Karpas-422 (cell line): ENCODE data around the gene PGAM4. TPM values are rescaled to one million over a fixed set of nuclear protein-coding genes. Genes with fewer than 3 reads are reported as not detected.

ENCODE experiments used
- DNase-seq: peaks from one replicate; pipeline ENCODE4 v3.0.0-alpha.2; 2015
- H2AFZ ChIP-seq: fragments of 200-600 bp; sonication (generic); 2 replicates; pipeline ENCODE4 v1.6.1; 2014; ENCODE audit warnings: antibody characterized with exemption, low read length, mixed read lengths
- H3K27ac ChIP-seq: fragments of 200-600 bp; sonication (generic); 2 replicates; pipeline ENCODE4 v1.5.1; 2014; ENCODE audit warnings: mild to moderate bottlenecking, low read length, moderate library complexity
- H3K27me3 ChIP-seq: fragments of 200-600 bp; sonication (generic); 2 replicates; pipeline ENCODE4 v1.6.1; 2014; ENCODE audit warnings: low read length, mixed read lengths
- H3K36me3 ChIP-seq: fragments of 200-600 bp; sonication (generic); 2 replicates; pipeline ENCODE4 v1.6.1; 2014; ENCODE audit warnings: low read length, mixed read lengths; ENCODE audit not compliant: insufficient read depth
- H3K4me1 ChIP-seq: fragments of 200-600 bp; sonication (generic); 2 replicates; pipeline ENCODE4 v1.6.1; 2014; ENCODE audit warnings: mild to moderate bottlenecking, low read length, mixed read lengths
- H3K4me2 ChIP-seq: fragments of 200-600 bp; sonication (generic); 2 replicates; pipeline ENCODE4 v1.6.1; 2014; ENCODE audit warnings: low read length, low read depth, mild to moderate bottlenecking; ENCODE audit not compliant: poor library complexity, severe bottlenecking
- H3K4me3 ChIP-seq: fragments of 200-600 bp; sonication (generic); 2 replicates; pipeline ENCODE4 v1.5.1; 2014; ENCODE audit warnings: mild to moderate bottlenecking, antibody characterized with exemption, low read length, mixed read lengths
- H3K79me2 ChIP-seq: fragments of 200-600 bp; sonication (generic); 2 replicates; pipeline ENCODE4 v1.6.1; 2014; ENCODE audit warnings: mild to moderate bottlenecking, low read length, mixed read lengths
- H3K9ac ChIP-seq: fragments of 200-600 bp; sonication (generic); 2 replicates; pipeline ENCODE4 v1.6.0; 2014; ENCODE audit warnings: low read length
- H3K9me2 ChIP-seq: fragments of 200-600 bp; sonication (generic), shearing (Covaris generic); replicated peaks from 2 replicates; pipeline ENCODE4 v1.6.0; 2014; ENCODE audit warnings: mild to moderate bottlenecking, low read length, moderate library complexity; ENCODE audit not compliant: insufficient read depth
- H3K9me3 ChIP-seq: fragments of 300-700, 200-600 bp; sonication (generic); 2 replicates; pipeline ENCODE4 v1.6.1; 2014; ENCODE audit warnings: low read length, mixed read lengths
- H4K20me1 ChIP-seq: fragments of 200-600 bp; sonication (generic); 2 replicates; pipeline ENCODE4 v1.6.1; 2014; ENCODE audit warnings: mild to moderate bottlenecking, antibody characterized with exemption, low read length, low read depth; ENCODE audit not compliant: insufficient read depth
- total RNA-seq: library from RNA; depleted of rRNA; stranded (reverse); fragments of >200 nt; shearing (Covaris generic); gene quantifications from 2 replicates; pipeline ENCODE4 v1.2.3, GENCODE V29; 2014; ENCODE audit warnings: low replicate concordance

Gene PGAM4
- total RNA-seq, 1 experiment from 2014 or later: not detected

- Histone ChIP-seq H3K79me2 (no peaks in the 10 kb centered on the region), H3K4me3 (no peak overlapping the region), H3K9ac (no peak overlapping the region), H3K4me1 (no peaks in the 10 kb centered on the region), H3K9me2 (no peaks in the 10 kb centered on the region), H2AFZ (no peak overlapping the region), H3K27me3 (no peaks in the 10 kb centered on the region), H3K9me3 (peaks cover 5% of the 10 kb centered on the region; the same call in 1 of the 2 replicates), H4K20me1 (no peaks in the 10 kb centered on the region), H3K4me2 (no peak overlapping the region), H3K27ac (no peak overlapping the region), H3K36me3 (no peaks in the 10 kb centered on the region)
- DNase-seq: no peak
Observed at GRCh38 chrX:77962068-77962902, 7.2 kb downstream of the PGAM4 start.

- Histone ChIP-seq H3K27ac (no peak overlapping the region), H4K20me1 (no peaks in the 10 kb centered on the region), H3K4me1 (no peaks in the 10 kb centered on the region), H3K9me2 (no peaks in the 10 kb centered on the region), H3K79me2 (no peaks in the 10 kb centered on the region), H3K36me3 (no peaks in the 10 kb centered on the region), H3K4me3 (no peak overlapping the region), H3K9ac (no peak overlapping the region), H2AFZ (no peak overlapping the region), H3K27me3 (no peaks in the 10 kb centered on the region), H3K9me3 (peaks cover 5% of the 10 kb centered on the region; the same call in 1 of the 2 replicates), H3K4me2 (no peak overlapping the region)
- no peak for DNase-seq
Observed at GRCh38 chrX:77961063-77961462, 8.4 kb downstream of the PGAM4 start.

DNA sequence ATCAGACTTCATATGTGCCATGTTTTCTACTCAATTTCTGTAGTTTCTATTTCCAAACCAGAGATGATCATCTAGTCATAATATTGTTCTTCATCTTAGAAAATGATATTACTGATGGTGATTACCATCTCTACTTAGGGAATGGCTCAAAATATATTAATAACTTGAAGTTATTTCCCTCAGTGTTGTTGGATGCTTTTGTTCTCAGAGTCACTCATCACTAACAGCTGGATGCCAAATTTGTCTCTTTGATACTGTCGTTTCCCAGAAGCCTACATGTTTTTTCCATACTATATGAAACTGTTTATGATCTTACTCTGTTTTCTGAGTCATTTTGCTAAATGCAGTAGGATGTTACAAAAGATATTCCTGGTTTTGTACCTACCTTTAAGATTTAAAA, 8.9 kb downstream of the PGAM4 start:
- H3K27ac ChIP-seq: no peak overlapping the region
- H3K4me3 ChIP-seq: no peak overlapping the region
- H3K4me1 ChIP-seq: no peaks in the 10 kb centered on the region
- H3K79me2 ChIP-seq: no peaks in the 10 kb centered on the region
- no peaks in the 10 kb centered on the region for H3K27me3 ChIP-seq
- DNase-seq: no peak
- H4K20me1 ChIP-seq: no peaks in the 10 kb centered on the region
- peaks cover 4% of the 10 kb centered on the region; the same call in 1 of the 2 replicates for H3K9me3 ChIP-seq
- H2AFZ ChIP-seq: no peak overlapping the region
- H3K9me2 ChIP-seq: no peaks in the 10 kb centered on the region
- no peak overlapping the region for H3K4me2 ChIP-seq
- H3K9ac ChIP-seq: no peak overlapping the region
- H3K36me3 ChIP-seq: no peaks in the 10 kb centered on the region

DNA sequence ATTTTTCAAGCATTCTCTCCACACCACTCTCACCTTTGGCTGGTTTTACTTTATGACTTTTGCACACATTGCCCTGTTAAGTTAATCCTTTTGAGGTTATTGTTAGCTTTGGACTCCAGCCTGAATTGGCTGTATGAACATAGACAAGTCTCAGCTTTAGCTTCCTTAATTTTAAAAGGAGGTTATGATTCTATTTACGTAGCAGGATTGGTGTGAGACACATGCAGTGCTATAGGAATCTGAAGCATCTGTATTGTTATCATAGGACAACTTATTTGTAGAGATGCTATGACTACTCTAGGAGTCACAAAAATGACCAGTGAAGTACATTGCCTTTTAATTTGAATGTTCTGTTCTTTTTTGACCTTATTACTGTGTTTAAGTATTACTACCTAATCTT, 15.7 kb downstream of the PGAM4 start:
- Histone ChIP-seq H3K9ac (no peak overlapping the region), H3K36me3 (no peaks in the 10 kb centered on the region), H3K27me3 (no peaks in the 10 kb centered on the region), H3K9me2 (no peaks in the 10 kb centered on the region), H3K4me2 (no peak overlapping the region), H2AFZ (no peak overlapping the region), H4K20me1 (no peaks in the 10 kb centered on the region), H3K79me2 (no peaks in the 10 kb centered on the region), H3K4me1 (no peaks in the 10 kb centered on the region), H3K27ac (no peak overlapping the region), H3K9me3 (no peaks in the 10 kb centered on the region; the same call in 1 of the 2 replicates), H3K4me3 (no peak overlapping the region)
- no peak for DNase-seq

- Histone ChIP-seq H3K9me3 (no peaks in the 10 kb centered on the region; the same call in 1 of the 2 replicates), H3K79me2 (no peaks in the 10 kb centered on the region), H3K9me2 (no peaks in the 10 kb centered on the region), H3K27ac (no peak overlapping the region), H3K4me2 (no peak overlapping the region), H3K27me3 (no peaks in the 10 kb centered on the region), H2AFZ (no peak overlapping the region), H4K20me1 (no peaks in the 10 kb centered on the region), H3K4me3 (no peak overlapping the region), H3K4me1 (no peaks in the 10 kb centered on the region), H3K9ac (no peak overlapping the region), H3K36me3 (no peaks in the 10 kb centered on the region)
- no peak for DNase-seq
Observed at GRCh38 chrX:77953302-77953701, 16.1 kb downstream of the PGAM4 start.

GRCh38 chrX:77952173-77952572, 17.3 kb downstream of the PGAM4 start:
- no peak overlapping the region for H3K4me2 ChIP-seq
- H2AFZ ChIP-seq: no peak overlapping the region
- H3K9me3 ChIP-seq: no peaks in the 10 kb centered on the region; the same call in 1 of the 2 replicates
- no peak overlapping the region for H3K9ac ChIP-seq
- H3K4me3 ChIP-seq: no peak overlapping the region
- no peaks in the 10 kb centered on the region for H4K20me1 ChIP-seq
- no peak for DNase-seq
- H3K9me2 ChIP-seq: no peaks in the 10 kb centered on the region
- H3K4me1 ChIP-seq: no peaks in the 10 kb centered on the region
- no peak overlapping the region for H3K27ac ChIP-seq
- no peaks in the 10 kb centered on the region for H3K27me3 ChIP-seq
- H3K36me3 ChIP-seq: no peaks in the 10 kb centered on the region
- no peaks in the 10 kb centered on the region for H3K79me2 ChIP-seq

DNA sequence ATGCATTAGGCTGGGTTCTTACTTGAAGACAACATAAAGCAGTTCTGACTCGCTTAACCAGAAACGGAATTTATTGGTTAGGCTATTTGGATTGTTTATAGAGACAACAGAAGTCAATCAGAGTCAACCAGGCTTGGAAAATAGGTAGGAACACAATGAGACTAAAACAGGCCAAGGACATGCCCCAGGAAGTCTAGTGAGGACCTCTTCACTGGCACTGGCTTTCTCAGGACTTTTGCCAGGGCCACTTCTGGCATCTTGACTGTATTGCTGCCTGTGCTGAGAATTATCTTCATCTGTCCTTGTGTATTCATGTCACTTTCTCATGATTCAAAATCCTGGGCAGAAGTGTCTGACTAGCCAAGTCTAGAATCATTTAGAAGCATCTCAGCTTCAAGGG, 19.6 kb downstream of the PGAM4 start:
- H3K9me3 ChIP-seq: no peaks in the 10 kb centered on the region
- no peak overlapping the region for H2AFZ ChIP-seq
- H3K4me1 ChIP-seq: no peaks in the 10 kb centered on the region
- no peak overlapping the region for H3K27ac ChIP-seq
- no peaks in the 10 kb centered on the region for H3K36me3 ChIP-seq
- H3K27me3 ChIP-seq: no peaks in the 10 kb centered on the region
- H3K4me3 ChIP-seq: no peak overlapping the region
- no peak for DNase-seq
- H3K9ac ChIP-seq: no peak overlapping the region
- H4K20me1 ChIP-seq: no peaks in the 10 kb centered on the region
- no peaks in the 10 kb centered on the region for H3K79me2 ChIP-seq
- H3K9me2 ChIP-seq: no peaks in the 10 kb centered on the region
- no peak overlapping the region for H3K4me2 ChIP-seq

GRCh38 chrX:77946571-77946970, 22.9 kb downstream of the PGAM4 start:
- no peak overlapping the region for H3K4me3 ChIP-seq
- H3K27me3 ChIP-seq: no peaks in the 10 kb centered on the region
- H4K20me1 ChIP-seq: no peaks in the 10 kb centered on the region
- no peak overlapping the region for H3K9ac ChIP-seq
- no peaks in the 10 kb centered on the region for H3K9me2 ChIP-seq
- H2AFZ ChIP-seq: no peak overlapping the region
- no peaks in the 10 kb centered on the region for H3K9me3 ChIP-seq
- H3K36me3 ChIP-seq: no peaks in the 10 kb centered on the region
- no peak for DNase-seq
- no peak overlapping the region for H3K27ac ChIP-seq
- peaks cover 8% of the 10 kb centered on the region for H3K4me1 ChIP-seq
- no peak overlapping the region for H3K4me2 ChIP-seq
- no peaks in the 10 kb centered on the region for H3K79me2 ChIP-seq
